K562 (cell line): ENCODE measurements around the gene B3GALT6.
"Not testable (repeated sequence)": the region's sequence is repeated elsewhere in the genome, so short reads cannot be mapped to it uniquely, and the experiment has no call there.

Experiments
- CHD2 ChIP-seq: IDR thresholded peaks from 2 replicates; pipeline ENCODE4 v1.6.1; 2011; ENCODE audit warnings: low read depth, low read length
- NR2F6 ChIP-seq: fragments of 450-650 bp; formaldehyde crosslinking; IDR thresholded peaks from 2 replicates; pipeline ENCODE4 v1.4.0; 2020; ENCODE audit warnings: mild to moderate bottlenecking
- SRSF9 ChIP-seq: fragments of 200-400 bp; formaldehyde crosslinking; IDR thresholded peaks from 2 replicates; pipeline ENCODE4 v1.6.1; 2017; ENCODE audit warnings: low read depth, low read length, borderline replicate concordance
- USF2 ChIP-seq: sonication (generic); formaldehyde crosslinking; IDR thresholded peaks from 2 replicates; pipeline ENCODE4 v1.5.0; 2020; ENCODE audit warnings: missing genetic modification reagents
- ZFP36 ChIP-seq: fragments of 150-350 bp; IDR thresholded peaks from 2 replicates; pipeline ENCODE4 v1.6.1; 2018; ENCODE audit warnings: low read length, low read depth; ENCODE audit not compliant: partially characterized antibody

GRCh38 chr1:1195726-1196125, 36.3 kb upstream of the B3GALT6 start:
- TF ChIP-seq SRSF9; NR2F6 (CRISPR knock-in tag); CHD2; ZFP36; USF2 (CRISPR knock-in tag): not testable (repeated sequence)
